HuH-7 (cell line): ENCODE results near the gene EHBP1.

Source experiments
- DNase-seq: peaks from one replicate; pipeline ENCODE4 v3.0.0; 2011; ENCODE audit warnings: low spot score

The EHBP1 gene

GRCh38 chr2:62884514-62884913 lies 179.0 kb downstream of the EHBP1 start:
- DNase-seq, result no peak

- DNase-seq, result no peak
These were observed 189.6 kb downstream of the EHBP1 start for GRCh38 chr2:62894966-62895631.

GRCh38 chr2:62895632-62896009 lies 190.1 kb downstream of the EHBP1 start:
- DNase-seq, result no peak

GRCh38 chr2:62897187-62897827 lies 191.8 kb downstream of the EHBP1 start:
- DNase-seq, result no peak

- no peak for DNase-seq
These were observed 198.8 kb downstream of the EHBP1 start for GRCh38 chr2:62904344-62904743.

- DNase-seq, result no peak
These were observed 202.6 kb downstream of the EHBP1 start for GRCh38 chr2:62908145-62908544.

- DNase-seq, result no peak
These were observed 207.8 kb downstream of the EHBP1 start for GRCh38 chr2:62913311-62913710.

- DNase-seq, result no peak
These were observed 213.5 kb downstream of the EHBP1 start for GRCh38 chr2:62919041-62919440.

- DNase-seq, result no peak
These were observed 214.6 kb downstream of the EHBP1 start for GRCh38 chr2:62920070-62920469.

GRCh38 chr2:62923242-62923641 lies 217.7 kb downstream of the EHBP1 start:
- DNase-seq, result no peak

GRCh38 chr2:62923881-62924280 lies 218.4 kb downstream of the EHBP1 start:
- no peak for DNase-seq

GRCh38 chr2:62928015-62928414 lies 222.5 kb downstream of the EHBP1 start:
- DNase-seq, result no peak

- no peak for DNase-seq
These were observed 226.0 kb downstream of the EHBP1 start for GRCh38 chr2:62931536-62931935.

GRCh38 chr2:62933398-62933917 lies 227.9 kb downstream of the EHBP1 start:
- no peak for DNase-seq

- no peak for DNase-seq
These were observed 229.0 kb downstream of the EHBP1 start for GRCh38 chr2:62934517-62934916.

GRCh38 chr2:62938126-62938525 lies 232.6 kb downstream of the EHBP1 start:
- DNase-seq, result no peak

- DNase-seq, result no peak
These were observed 234.4 kb downstream of the EHBP1 start for GRCh38 chr2:62939735-62940491.

- no peak for DNase-seq
These were observed 235.2 kb downstream of the EHBP1 start for GRCh38 chr2:62940697-62941096.

- no peak for DNase-seq
These were observed 235.9 kb downstream of the EHBP1 start for GRCh38 chr2:62941413-62941812.

- no peak for DNase-seq
These were observed 238.8 kb downstream of the EHBP1 start for GRCh38 chr2:62944362-62944761.

- DNase-seq, result no peak
These were observed 241.9 kb downstream of the EHBP1 start for GRCh38 chr2:62947403-62947802.

GRCh38 chr2:62956651-62957050 lies 251.1 kb downstream of the EHBP1 start:
- no peak for DNase-seq

GRCh38 chr2:62958206-62958605 lies 252.7 kb downstream of the EHBP1 start:
- no peak for DNase-seq
